ENCODE results near the gene ARHGAP25.

Gene ARHGAP25

DNA sequence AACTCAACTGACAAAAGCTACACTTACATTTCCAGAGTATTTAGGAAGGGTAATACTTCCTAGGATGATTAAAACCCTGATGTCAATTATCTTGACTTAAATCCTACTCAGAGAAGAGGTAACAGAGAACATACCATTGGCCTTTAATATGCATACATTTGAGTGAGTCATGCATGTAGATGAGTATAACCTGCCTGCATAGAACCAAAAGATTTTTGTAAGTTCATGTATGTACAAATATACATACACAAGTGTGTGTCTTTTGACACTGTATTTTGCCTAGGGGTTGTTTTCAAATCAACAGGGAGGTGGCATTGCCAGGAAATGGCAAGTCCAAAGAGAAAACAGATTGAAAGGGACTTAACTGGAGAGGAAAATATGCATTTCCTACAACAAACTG is 130.5 kb downstream of the ARHGAP25 start:
- no peak overlapping the region for H3K4me3 ChIP-seq (ENCODE audit: low read depth in 1 of 5, low read length in 5 of 5)
- no peaks in the 10 kb centered on the region for H3K4me1 ChIP-seq (ENCODE audit: control insufficient read depth in 5 of 5, insufficient read depth in 5 of 5, low read length in 5 of 5)
- H3K27ac ChIP-seq (ENCODE audit: low read depth, low read length) = no peak overlapping the region
- H3K9ac ChIP-seq (ENCODE audit: low read length in 5 of 5) = no peak overlapping the region
- no peaks in the 10 kb centered on the region for H3K9me3 ChIP-seq (ENCODE audit: control insufficient read depth in 5 of 5, low read length in 5 of 5)
- no peaks in the 10 kb centered on the region for H3K36me3 ChIP-seq (ENCODE audit: control insufficient read depth in 5 of 5, insufficient read depth in 5 of 5, low read length in 5 of 5)
- H3K27me3 ChIP-seq (ENCODE audit: control insufficient read depth in 5 of 5, insufficient read depth in 4 of 5, low read length in 5 of 5) = peaks cover 0 to 6% (median 0%) of the 10 kb centered on the region in 5 donors

GRCh38 chr2:68870215-68870614 is 135.6 kb downstream of the ARHGAP25 start:
- H3K4me3 ChIP-seq (ENCODE audit: low read depth in 1 of 5, low read length in 5 of 5) = no peak overlapping the region
- H3K9ac ChIP-seq (ENCODE audit: low read length in 5 of 5) = no peak overlapping the region
- H3K4me1 ChIP-seq (ENCODE audit: control insufficient read depth in 5 of 5, insufficient read depth in 5 of 5, low read length in 5 of 5) = no peaks in the 10 kb centered on the region
- no peak overlapping the region for H3K27ac ChIP-seq (ENCODE audit: low read depth, low read length)
- H3K36me3 ChIP-seq (ENCODE audit: control insufficient read depth in 5 of 5, insufficient read depth in 5 of 5, low read length in 5 of 5) = no peaks in the 10 kb centered on the region
- H3K9me3 ChIP-seq (ENCODE audit: control insufficient read depth in 5 of 5, low read length in 5 of 5) = no peaks in the 10 kb centered on the region
- H3K27me3 ChIP-seq (ENCODE audit: control insufficient read depth in 5 of 5, insufficient read depth in 4 of 5, low read length in 5 of 5) = no peaks in the 10 kb centered on the region

DNA sequence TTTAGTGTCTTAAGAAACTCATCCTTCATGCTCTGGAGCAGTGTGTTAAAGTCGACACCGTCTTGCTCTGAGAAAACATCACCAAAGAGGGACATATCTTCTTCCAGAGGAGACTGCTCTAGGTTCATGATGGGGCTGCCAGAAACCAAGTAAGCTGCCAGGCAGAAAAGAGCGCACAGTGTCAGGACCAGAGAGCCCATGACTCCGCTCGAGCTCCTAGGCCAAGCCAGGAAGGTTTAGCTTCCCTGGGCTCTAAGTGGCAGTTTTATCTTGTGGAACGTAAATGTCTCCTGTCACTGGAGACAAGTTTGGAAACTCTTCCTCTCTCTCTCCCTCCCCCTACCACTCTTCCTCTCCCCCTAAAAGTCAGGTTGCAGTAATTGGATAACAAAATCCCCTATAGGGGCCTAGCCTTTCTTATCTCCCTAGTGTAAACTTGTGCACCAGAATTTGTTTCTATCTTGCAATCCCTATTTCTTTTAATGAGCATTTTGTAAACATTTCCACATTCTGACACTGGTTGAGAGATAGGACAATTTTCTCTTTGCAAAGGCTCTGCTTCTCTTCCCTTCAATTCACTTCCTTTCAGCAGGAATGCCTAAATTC is 136.7 kb downstream of the ARHGAP25 start, which contains the start of gene BMP10:
Gene BMP10, minus strand, starts transcription at position 239 of the 606 bp plus-strand sequence. Its CDS starts 39 bp downstream, at position 200.
- Histone ChIP-seq H3K9ac (ENCODE audit: low read length in 5 of 5) (no peak within 1 kb of the TSS), H3K27me3 (ENCODE audit: control insufficient read depth in 5 of 5, insufficient read depth in 4 of 5, low read length in 5 of 5) (no peaks in the 10 kb centered on the region), H3K9me3 (ENCODE audit: control insufficient read depth in 5 of 5, low read length in 5 of 5) (no peaks in the 10 kb centered on the region), H3K4me1 (ENCODE audit: control insufficient read depth in 5 of 5, insufficient read depth in 5 of 5, low read length in 5 of 5) (no peaks in the 10 kb centered on the region), H3K36me3 (ENCODE audit: control insufficient read depth in 5 of 5, insufficient read depth in 5 of 5, low read length in 5 of 5) (no peaks in the 10 kb centered on the region), H3K27ac (ENCODE audit: low read depth, low read length) (no peak within 1 kb of the TSS), H3K4me3 (ENCODE audit: low read depth in 1 of 5, low read length in 5 of 5) (no peak within 1 kb of the TSS)

All from subcutaneous abdominal adipose tissue (tissue), 5 donors.